GM12892 (cell line): ENCODE measurements around the gene SMARCC1.

Experiments
- POLR2A ChIP-seq: IDR thresholded peaks from 2 replicates; pipeline ENCODE4 v1.6.1; 2011; ENCODE audit warnings: low read depth, low read length, control low read depth
- POLR2AphosphoS5 ChIP-seq: IDR thresholded peaks from 2 replicates; pipeline ENCODE4 v1.6.1; 2011; ENCODE audit warnings: low read depth, low read length, control low read depth

DNA sequence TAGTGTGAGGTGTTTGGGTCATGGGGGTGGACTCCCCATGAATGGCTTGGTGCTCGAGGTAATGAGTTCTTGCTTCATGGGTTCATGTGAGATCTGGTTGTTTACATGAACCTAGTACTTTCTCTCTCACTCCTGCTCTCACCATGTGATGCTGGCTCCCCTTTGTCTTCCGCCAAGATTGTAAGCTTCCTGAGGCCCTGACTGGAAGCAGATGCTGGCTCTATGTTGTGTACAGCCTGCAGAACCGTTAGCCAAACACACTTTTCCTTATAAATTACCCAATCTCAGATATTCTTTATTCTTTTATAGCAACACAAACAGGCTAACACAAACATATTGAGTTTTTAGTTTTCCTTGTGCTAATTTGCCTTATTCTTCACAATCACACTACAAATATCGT is 199.9 kb downstream of the SMARCC1 start:
- TF ChIP-seq POLR2A, result no peak
- no peak for TF ChIP-seq POLR2AphosphoS5
